Measurements from ENCODE around the gene CAPN15.

DNA sequence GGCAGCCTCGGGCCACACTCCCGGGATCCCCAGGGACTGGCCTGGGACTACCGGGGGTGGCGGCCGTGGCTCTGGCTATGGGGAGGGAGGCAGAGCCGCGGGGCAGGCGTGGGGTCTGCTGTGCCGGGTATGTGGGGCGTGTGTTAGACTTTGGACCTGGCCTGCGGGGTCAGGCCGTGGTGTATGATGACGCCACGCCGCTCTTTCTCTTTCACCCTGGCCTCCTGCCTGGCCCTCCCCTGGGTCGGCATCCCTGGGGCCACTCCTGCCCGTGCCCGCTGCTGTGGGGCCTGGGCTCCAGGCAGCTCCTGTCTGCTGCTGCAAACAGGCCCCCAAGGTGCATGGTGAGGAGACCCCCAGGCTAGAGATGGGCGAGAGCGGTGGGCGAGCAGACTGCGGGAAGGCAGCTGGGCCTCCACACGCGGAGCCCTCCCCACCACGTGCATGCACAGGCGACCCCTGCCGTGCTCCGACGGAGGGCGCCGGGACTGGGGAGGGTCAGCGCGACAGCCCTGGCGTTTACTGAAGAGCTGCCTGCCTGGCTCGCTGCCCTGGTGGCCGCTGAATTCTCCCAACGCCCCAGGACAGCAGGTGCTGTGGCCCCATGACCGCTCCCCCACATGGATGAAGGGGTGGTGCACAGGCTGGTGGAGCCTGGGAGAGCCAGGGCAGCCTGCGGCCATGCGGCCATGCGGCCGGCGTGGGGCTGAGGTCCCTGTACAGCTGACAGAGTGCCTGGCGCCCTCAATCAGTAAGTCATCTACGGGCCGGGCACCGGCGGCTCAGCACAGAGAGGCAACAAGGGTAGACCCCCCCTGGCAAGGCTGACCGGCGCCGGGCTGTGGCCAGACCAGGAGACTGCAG, 16.0 kb downstream of the CAPN15 start:
- TF ChIP-seq CTCF (IDR thresholded peaks at IDR 0.05) (no peak), POLR2A (IDR thresholded peaks at IDR 0.05) (no peak), EP300 (IDR thresholded peaks at IDR 0.05) (no peak)

Data from suprapubic skin (tissue), 3 donors.